Measurements from ENCODE around the gene GRIK5. TPM values are rescaled to one million over a fixed set of nuclear protein-coding genes. Genes with fewer than 3 reads are reported as not detected.
A peak's percentile ranks its signal among the peaks of the same experiment; 100 is the strongest.
"Not testable (repeated sequence)": the region's sequence is repeated elsewhere in the genome, so short reads cannot be mapped to it uniquely, and the experiment has no call there.

The GRIK5 gene
- total RNA-seq, 2 experiments from 2014 or later: 0.38 to 0.68 TPM

DNA sequence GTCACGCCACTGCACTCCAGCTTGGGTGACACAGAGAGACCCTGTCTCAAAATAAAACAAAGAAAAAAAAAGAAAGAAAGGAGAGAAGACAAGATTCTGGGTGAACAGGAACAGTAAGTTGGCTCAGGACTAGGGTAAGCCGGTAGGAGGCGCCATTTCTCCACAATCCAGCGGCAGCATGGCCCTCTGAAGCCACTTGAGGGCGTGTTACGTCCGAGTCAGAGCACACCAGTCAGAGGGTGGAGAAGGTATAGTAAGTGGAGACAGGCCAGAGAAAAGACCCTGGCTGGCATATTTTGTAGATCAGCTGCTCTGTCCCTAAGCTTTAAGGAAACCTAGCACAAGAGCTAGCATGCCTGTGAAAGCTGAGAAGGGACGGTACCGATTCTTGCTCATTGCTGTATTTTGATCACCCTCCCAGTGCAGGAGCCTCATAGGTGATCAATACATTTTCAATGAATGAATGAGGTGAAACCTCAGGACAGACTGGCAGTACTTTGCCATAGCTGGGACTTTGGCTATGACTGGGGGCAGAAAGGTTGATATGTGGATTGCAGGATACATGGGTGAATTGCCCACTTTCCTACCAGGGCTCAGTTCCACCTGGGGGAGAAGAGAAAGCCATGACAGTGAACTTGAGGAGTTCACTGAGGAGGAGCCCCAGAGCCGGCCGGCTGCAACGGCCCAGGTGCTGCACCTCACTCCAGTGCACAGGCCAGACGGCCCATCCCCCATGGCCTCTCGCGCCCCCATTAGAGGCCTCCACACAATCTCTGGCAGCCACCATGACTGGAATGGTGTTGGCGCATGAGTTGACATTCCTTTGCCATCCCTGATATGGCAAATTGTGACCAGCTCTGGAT is 38.8 kb upstream of the GRIK5 start:
- Mint-ChIP-seq H3K36me3 (ENCODE audit: low read depth) (peaks cover 13% of the 10 kb centered on the region), H3K4me3 (no peak overlapping the region), H3K27me3 (no peaks in the 10 kb centered on the region), H3K27ac (no peak overlapping the region), H3K9me3 (no peaks in the 10 kb centered on the region), H3K4me1 (peaks cover 34% of the 10 kb centered on the region)
- ChIA-PET POLR2A (no interaction called here), CTCF (interaction anchor here (0.6 to 3.6 kb wide), 37 partner anchors 12 to 331 kb away, joined by 3 to 23 read pairs (median 4); partner anchors contain the start of genes GSK3A and POU2F2)
- peak; percentile 92 for DNase-seq

DNA sequence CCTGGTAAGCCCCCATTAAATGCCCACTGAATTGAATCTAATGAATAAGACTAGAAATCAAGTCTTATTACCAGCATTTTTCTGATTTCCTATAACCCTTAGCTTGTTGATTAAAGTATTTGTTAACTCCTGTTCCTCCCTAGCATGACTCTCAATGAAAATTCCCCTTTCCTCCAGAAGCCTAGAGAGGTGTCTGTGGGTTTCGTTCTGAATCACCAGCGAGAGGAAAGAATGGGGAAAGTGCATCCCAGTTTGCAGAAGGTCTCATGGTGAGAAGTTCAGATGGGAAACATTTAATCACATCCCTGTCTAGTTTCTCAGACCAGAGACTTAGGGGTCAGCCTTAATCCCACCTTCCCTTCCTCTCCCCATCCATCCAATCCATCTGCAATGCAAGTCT is 35.4 kb upstream of the GRIK5 start:
- H3K36me3 Mint-ChIP-seq (ENCODE audit: low read depth): no peaks in the 10 kb centered on the region
- DNase-seq: no peak
- CTCF ChIA-PET: interaction anchor here (1.5 kb wide), 1 partner anchor 335 kb away, joined by 5 read pairs; no protein-coding TSS in a partner anchor
- no peaks in the 10 kb centered on the region for H3K27me3 Mint-ChIP-seq
- peaks cover 16% of the 10 kb centered on the region for H3K4me1 Mint-ChIP-seq
- H3K9me3 Mint-ChIP-seq: no peaks in the 10 kb centered on the region
- POLR2A ChIA-PET: no interaction called here
- H3K27ac Mint-ChIP-seq: no peak overlapping the region
- no peak overlapping the region for H3K4me3 Mint-ChIP-seq

DNA sequence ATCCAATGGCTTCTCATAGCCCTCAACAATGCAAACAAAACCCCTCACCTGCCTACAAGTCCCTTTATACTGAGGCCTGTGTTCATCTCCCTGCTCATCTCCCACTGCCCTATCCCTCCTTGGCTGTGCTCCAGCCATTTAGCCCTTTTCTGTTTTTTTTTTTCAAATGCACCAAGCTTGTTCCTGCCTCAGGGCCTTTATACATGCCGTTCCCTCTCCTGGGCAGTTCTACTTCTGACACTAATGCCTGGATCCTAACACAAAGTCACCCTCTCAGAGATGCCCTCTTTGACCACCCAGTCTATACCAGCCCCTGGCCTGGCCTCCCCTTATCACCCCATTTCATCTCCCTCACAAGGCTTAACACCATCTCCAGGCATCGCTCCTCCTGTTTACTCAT is 32.9 kb upstream of the GRIK5 start:
- H3K36me3 Mint-ChIP-seq (ENCODE audit: low read depth): peaks cover 6% of the 10 kb centered on the region
- no peak overlapping the region for H3K27ac Mint-ChIP-seq
- no peak for DNase-seq
- peaks cover 10% of the 10 kb centered on the region for H3K4me1 Mint-ChIP-seq
- POLR2A ChIA-PET: no interaction called here
- no peaks in the 10 kb centered on the region for H3K27me3 Mint-ChIP-seq
- H3K9me3 Mint-ChIP-seq: no peaks in the 10 kb centered on the region
- H3K4me3 Mint-ChIP-seq: no peak overlapping the region
- CTCF ChIA-PET: interaction anchor here (1.0 to 1.4 kb wide), 4 partner anchors 194 to 338 kb away, joined by 3 to 4 read pairs (median 3); no protein-coding TSS in a partner anchor

DNA sequence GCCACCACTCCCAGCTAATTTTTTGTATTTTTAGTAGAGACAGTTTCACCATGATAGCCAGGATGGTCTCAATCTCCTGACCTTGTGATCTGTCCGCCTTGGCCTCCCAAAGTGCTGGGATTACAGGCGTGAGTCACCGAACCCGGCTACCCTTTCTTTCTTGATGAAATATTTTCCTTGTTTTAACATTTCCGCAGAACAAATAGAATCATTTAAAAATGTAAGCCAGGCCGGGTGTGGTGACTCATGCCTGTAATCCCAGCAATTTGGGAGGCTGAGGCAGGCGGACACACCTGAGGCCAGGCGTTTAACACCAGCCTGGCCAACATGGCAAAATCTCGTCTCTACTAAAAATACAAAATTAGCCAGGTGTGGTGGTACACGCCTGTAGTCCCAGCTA is 30.2 kb upstream of the GRIK5 start:
- POLR2A ChIA-PET, H3K27me3 Mint-ChIP-seq, H3K9me3 Mint-ChIP-seq, H3K27ac Mint-ChIP-seq, H3K4me1 Mint-ChIP-seq, H3K4me3 Mint-ChIP-seq, DNase-seq: not testable (repeated sequence)
- peaks cover 15% of the 10 kb centered on the region for H3K36me3 Mint-ChIP-seq (ENCODE audit: low read depth)
- CTCF ChIA-PET: interaction anchor here (1.2 kb wide), 1 partner anchor 10 kb away, joined by 3 read pairs; no protein-coding TSS in a partner anchor

DNA sequence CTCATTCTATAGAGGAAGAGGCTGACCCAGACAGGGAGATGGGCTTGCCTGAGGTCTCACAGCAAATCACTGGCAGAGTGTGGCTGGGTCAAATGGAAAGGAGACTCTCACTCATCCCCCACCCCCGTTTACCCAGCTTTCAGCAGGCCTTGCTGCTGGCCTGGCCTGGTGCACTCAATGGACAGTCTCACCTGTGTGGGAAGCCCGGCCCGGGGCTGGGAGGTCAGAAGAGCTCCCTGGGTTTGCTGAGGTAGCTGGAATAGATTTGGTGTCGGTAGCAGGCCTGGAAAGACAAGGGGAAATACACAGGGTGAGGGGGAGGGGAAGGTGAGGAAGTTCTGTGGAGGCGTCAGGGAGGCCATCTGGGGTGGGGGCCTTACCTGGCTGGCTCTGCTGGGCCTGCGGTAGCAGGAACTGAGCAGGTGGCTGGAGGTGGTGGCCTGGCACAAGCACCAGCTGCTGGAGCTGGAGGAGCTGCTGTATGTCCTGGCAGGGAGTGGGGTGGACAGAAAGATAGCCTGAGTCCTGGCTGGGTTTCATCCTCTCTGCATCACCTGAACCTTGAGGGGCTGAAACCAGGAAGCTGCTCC is 29.4 kb upstream of the GRIK5 start:
- ChIA-PET CTCF (interaction anchor here (0.7 to 1.2 kb wide), 3 partner anchors 9 to 321 kb away, joined by 3 read pairs; partner anchors contain the start of gene POU2F2), POLR2A (interaction anchor here (0.6 to 0.7 kb wide), 2 partner anchors 21 to 25 kb away, joined by 3 read pairs; no protein-coding TSS in a partner anchor)
- Mint-ChIP-seq H3K36me3 (ENCODE audit: low read depth) (peaks cover 23% of the 10 kb centered on the region), H3K9me3 (no peaks in the 10 kb centered on the region), H3K4me1 (no peaks in the 10 kb centered on the region), H3K27ac (no peak overlapping the region), H3K4me3 (no peak overlapping the region), H3K27me3 (no peaks in the 10 kb centered on the region)
- no peak for DNase-seq

DNA sequence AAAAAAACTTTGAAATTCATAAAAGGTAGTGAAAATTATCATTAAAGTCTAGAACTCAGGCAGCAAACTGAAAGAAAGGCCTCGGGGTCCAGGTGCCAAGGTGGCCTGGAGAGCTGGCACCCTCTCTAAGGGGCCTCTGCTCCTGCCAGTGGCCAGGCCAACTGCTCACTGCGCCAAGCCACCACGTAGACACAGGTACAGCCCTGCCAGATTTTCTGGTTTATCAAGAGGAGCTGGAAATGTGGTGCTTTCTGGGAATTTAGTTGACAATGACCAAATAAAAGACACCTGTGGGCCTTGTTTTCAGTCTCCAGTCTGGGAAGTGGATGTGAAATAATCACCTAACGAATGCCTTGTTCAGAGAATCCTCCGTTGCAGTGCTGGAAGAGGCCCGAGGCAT is 28.8 kb upstream of the GRIK5 start:
- peaks cover 30% of the 10 kb centered on the region for H3K36me3 Mint-ChIP-seq (ENCODE audit: low read depth)
- H3K27me3 Mint-ChIP-seq: no peaks in the 10 kb centered on the region
- no peaks in the 10 kb centered on the region for H3K4me1 Mint-ChIP-seq
- no peak for DNase-seq
- H3K9me3 Mint-ChIP-seq: no peaks in the 10 kb centered on the region
- POLR2A ChIA-PET: interaction anchor here (0.6 to 0.7 kb wide), 2 partner anchors 20 to 26 kb away, joined by 3 read pairs; no protein-coding TSS in a partner anchor
- no peak overlapping the region for H3K4me3 Mint-ChIP-seq
- CTCF ChIA-PET: interaction anchor here (0.7 to 1.1 kb wide), 2 partner anchors 34 to 322 kb away, joined by 3 read pairs; partner anchors contain the start of gene POU2F2
- no peak overlapping the region for H3K27ac Mint-ChIP-seq

DNA sequence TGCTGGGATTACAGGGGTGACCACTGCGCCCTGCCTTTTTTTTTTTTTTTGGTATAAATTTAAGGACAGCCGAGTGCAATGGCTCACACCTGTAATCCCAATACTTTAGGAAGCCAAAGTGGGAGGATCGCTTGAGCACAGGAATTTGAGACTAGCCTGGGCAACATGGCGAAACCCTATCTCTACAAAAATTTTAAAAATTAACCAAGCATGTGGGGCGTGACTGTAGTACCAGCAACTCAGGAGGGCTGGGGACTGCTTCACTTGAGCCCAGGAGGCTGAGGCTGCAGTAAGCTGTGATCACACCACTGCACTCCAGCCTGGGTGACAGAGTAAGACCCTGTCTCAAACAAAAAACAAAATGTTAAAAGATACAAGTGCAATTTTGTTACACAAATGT is 27.5 kb upstream of the GRIK5 start:
- POLR2A ChIA-PET: no interaction called here
- no peaks in the 10 kb centered on the region for H3K4me1 Mint-ChIP-seq
- H3K4me3 Mint-ChIP-seq: no peak overlapping the region

DNA sequence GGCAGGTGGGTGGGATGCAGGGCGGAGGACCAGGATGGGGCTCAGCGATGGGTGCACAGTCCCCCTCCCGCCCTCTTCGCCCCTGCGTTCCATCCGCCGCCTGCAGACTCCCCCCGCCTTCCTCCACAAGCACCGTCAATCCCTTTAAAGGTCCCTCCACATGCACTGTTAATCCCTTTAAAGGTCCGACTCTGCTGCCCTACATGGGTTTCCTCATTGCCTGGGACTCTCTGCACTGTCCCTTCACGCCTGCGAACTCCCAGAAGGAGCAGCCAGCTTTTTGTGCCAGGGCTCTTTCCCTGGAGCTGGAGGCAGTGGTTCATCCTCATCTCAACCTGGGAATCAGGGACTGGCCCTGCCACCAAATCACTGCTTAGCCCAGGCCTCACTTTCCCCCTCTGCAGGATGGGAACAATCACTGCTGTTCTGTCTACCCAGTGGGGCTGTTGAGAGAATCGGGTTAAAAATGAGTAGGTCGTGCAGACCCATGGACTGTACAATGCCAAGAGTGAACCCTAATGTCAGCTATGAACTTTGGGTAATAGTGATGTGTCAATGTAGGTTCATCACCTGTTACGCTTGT is 26.3 kb upstream of the GRIK5 start:
- Mint-ChIP-seq H3K9me3 (no peaks in the 10 kb centered on the region), H3K27ac (no peak overlapping the region), H3K4me3 (no peak overlapping the region), H3K36me3 (ENCODE audit: low read depth) (peaks cover 32% of the 10 kb centered on the region), H3K27me3 (no peaks in the 10 kb centered on the region), H3K4me1 (peaks cover 3% of the 10 kb centered on the region)
- ChIA-PET CTCF (interaction anchor here (1.1 kb wide), 1 partner anchor 12 kb away, joined by 5 read pairs; no protein-coding TSS in a partner anchor), POLR2A (no interaction called here)
- no peak for DNase-seq

More for the DNA sequence above, 27.5 kb upstream of the GRIK5 start:
- no peak for DNase-seq
- Mint-ChIP-seq H3K9me3 (no peaks in the 10 kb centered on the region), H3K27me3 (no peaks in the 10 kb centered on the region), H3K27ac (no peak overlapping the region), H3K36me3 (ENCODE audit: low read depth) (peaks cover 30% of the 10 kb centered on the region)
- CTCF ChIA-PET: interaction anchor here (0.7 to 1.1 kb wide), 2 partner anchors 11 to 125 kb away, joined by 3 to 5 read pairs; no protein-coding TSS in a partner anchor

DNA sequence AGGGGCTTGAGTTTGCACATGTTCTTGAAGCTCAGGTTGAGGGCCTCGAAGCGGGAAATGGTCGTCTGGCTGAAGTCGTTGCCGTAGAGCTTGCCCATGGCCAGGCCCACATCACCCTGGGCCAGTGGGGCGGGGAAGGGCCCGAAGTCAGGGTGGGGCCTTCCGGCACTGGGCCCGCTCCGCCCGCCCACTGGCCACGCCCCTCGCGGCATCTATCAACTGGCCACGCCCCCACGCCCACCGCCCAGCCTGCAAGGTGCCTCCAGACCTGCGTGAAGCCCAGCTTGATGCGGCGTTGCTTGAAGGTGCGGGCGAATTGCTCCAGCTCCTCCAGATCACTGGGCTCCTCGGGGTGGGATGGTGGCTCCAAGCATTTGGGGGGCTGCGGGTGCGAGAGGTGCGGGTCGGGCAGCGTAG is 25.8 kb upstream of the GRIK5 start:
- POLR2A ChIA-PET: no interaction called here
- H3K9me3 Mint-ChIP-seq: no peaks in the 10 kb centered on the region
- CTCF ChIA-PET: no interaction called here

DNA sequence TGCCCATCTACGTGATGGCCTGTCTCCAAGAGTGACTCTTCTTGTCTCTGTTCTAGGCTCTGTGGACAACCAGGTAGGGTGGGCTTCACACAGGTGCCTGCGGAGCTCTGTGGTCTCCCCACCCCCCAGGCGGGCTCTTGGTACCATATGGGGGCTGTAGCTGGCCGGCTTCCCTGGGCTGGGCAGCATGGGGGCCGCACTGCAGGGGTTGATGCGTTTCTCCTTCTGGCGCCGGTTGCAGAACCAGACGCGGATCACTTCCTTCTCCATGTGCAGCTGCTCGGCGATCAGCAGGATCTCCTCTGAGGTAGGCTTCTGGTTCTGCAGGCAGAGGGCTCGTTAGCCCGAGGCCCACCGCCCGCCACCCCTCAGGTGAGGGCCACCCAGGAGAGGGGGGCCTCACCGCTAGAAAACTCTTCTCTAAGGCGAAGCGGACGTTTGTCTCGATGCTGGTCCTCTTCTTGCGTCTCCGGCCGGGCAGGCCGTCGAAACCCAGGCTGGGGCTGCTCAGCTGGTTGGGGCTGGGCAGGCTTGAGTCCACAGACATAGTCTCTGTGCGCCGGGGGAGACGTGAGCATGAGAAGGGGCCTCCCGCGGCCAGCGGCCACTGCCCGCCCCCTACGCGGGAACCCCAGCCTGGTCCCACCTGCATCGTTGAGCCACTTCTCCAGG is 25.3 kb upstream of the GRIK5 start:
- DNase-seq: no peak
- Mint-ChIP-seq H3K27me3 (no peaks in the 10 kb centered on the region), H3K27ac (no peak overlapping the region), H3K36me3 (ENCODE audit: low read depth) (peaks cover 41% of the 10 kb centered on the region), H3K4me1 (peaks cover 13% of the 10 kb centered on the region), H3K4me3 (no peak overlapping the region), H3K9me3 (no peaks in the 10 kb centered on the region)
- POLR2A ChIA-PET: interaction anchor here (1.5 kb wide), 1 partner anchor 19 kb away, joined by 4 read pairs; the partner anchor contains the start of gene ZNF574
- CTCF ChIA-PET: interaction anchor here (1.3 kb wide), 1 partner anchor 60 kb away, joined by 4 read pairs; no protein-coding TSS in a partner anchor

More for the DNA sequence above, 25.8 kb upstream of the GRIK5 start:
- Mint-ChIP-seq H3K27ac (no peak overlapping the region), H3K4me3 (no peak overlapping the region), H3K27me3 (no peaks in the 10 kb centered on the region), H3K36me3 (ENCODE audit: low read depth) (peaks cover 37% of the 10 kb centered on the region), H3K4me1 (peaks cover 8% of the 10 kb centered on the region)
- no peak for DNase-seq

DNA sequence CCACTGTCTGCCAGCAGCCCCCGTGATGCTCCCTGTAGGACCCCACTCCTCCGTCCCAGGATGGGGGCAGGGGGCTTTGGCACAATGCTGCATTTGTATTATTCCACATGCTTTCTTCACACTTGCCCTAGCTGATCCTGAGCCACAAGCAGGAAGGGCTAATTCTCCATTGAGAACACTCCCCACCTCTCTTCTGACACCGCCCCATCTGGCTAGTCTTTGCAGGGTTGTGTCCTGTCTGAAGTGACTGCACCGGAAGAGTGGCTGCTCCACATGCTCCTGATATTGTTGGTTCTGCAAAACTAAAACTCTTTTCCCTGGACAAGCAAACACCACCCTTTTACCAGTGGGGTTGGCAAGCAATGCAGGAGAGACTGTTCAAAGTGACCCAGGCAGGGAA is 23.9 kb upstream of the GRIK5 start:
- H3K4me1 Mint-ChIP-seq: peaks cover 26% of the 10 kb centered on the region
- no peak overlapping the region for H3K27ac Mint-ChIP-seq
- no peak for DNase-seq
- no peaks in the 10 kb centered on the region for H3K9me3 Mint-ChIP-seq
- ChIA-PET POLR2A (interaction anchor here (0.5 to 1.5 kb wide), 2 partner anchors 18 to 99 kb away, joined by 4 read pairs; partner anchors contain the start of gene ZNF574), CTCF (interaction anchor here (0.8 to 1.3 kb wide), 2 partner anchors 15 to 59 kb away, joined by 3 to 4 read pairs; no protein-coding TSS in a partner anchor)
- peaks cover 38% of the 10 kb centered on the region for H3K36me3 Mint-ChIP-seq (ENCODE audit: low read depth)
- H3K4me3 Mint-ChIP-seq: no peak overlapping the region
- no peaks in the 10 kb centered on the region for H3K27me3 Mint-ChIP-seq

DNA sequence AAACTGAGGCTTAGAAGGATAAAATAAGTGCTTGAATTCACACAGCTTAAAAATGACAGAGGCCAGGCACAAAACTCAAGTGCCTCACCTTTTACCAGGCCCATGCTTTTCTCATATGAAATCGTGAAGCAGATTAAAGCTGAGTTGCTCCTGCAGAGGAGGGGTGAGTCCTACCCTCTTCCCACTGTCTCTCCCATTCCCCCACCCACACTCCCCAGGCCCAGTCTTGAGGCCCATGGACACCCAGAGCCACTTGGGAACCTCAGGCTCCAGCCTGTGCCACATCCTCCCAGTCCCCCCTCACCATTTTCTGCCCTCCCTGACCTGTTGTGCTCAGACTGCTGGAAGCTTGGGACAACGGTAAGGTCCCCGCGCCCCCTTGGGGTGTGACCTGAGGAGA is 23.5 kb upstream of the GRIK5 start:
- ChIA-PET CTCF (interaction anchor here (1.4 kb wide), 1 partner anchor 15 kb away, joined by 4 read pairs; no protein-coding TSS in a partner anchor), POLR2A (interaction anchor here (0.5 to 1.5 kb wide), 2 partner anchors 17 to 100 kb away, joined by 4 read pairs; partner anchors contain the start of gene ZNF574)
- H3K36me3 Mint-ChIP-seq (ENCODE audit: low read depth): peaks cover 37% of the 10 kb centered on the region
- no peak overlapping the region for H3K27ac Mint-ChIP-seq
- no peak overlapping the region for H3K4me3 Mint-ChIP-seq
- peaks cover 30% of the 10 kb centered on the region for H3K4me1 Mint-ChIP-seq
- no peaks in the 10 kb centered on the region for H3K9me3 Mint-ChIP-seq
- no peaks in the 10 kb centered on the region for H3K27me3 Mint-ChIP-seq
- no peak for DNase-seq

All from activated CD4-positive, alpha-beta memory T cell treated with anti-CD3 and anti-CD28 coated beads, Interleukin-2, amount 10 ng/mL, durations not matched to agents 7 days and 5 days (primary cell).